HEK293T (cell line): ENCODE results near the gene RNASE11.

Experiments used
- ARNT ChIP-seq: fragments of 450-650 bp; IDR thresholded peaks from 2 replicates; pipeline ENCODE4 v1.6.1; 2017; ENCODE audit warnings: mild to moderate bottlenecking
- HDGF ChIP-seq: fragments of 450-650 bp; IDR thresholded peaks from 2 replicates; pipeline ENCODE4 v1.6.1; 2017; ENCODE audit warnings: antibody characterized with exemption, borderline replicate concordance
- SP1 ChIP-seq: fragments of 450-650 bp; IDR thresholded peaks from 2 replicates; pipeline ENCODE4 v1.6.1; 2017

GRCh38 chr14:20587489-20588154 is at the start of gene RNASE11:
- TF ChIP-seq HDGF: no peak
- TF ChIP-seq SP1: no peak
- no peak for TF ChIP-seq ARNT
